K562 (cell line): ENCODE results near the gene ALKBH7. TPM values are rescaled to one million over a fixed set of nuclear protein-coding genes. Genes with fewer than 3 reads are reported as not detected.

Experiments used
- ERF ChIP-seq: fragments of 450-650 bp; formaldehyde crosslinking; IDR thresholded peaks from 2 replicates; pipeline ENCODE4 v1.4.0; 2020; ENCODE audit warnings: mild to moderate bottlenecking, mixed read lengths
- FIP1L1 ChIP-seq: fragments of 200-400 bp; formaldehyde crosslinking; IDR thresholded peaks from 2 replicates; pipeline ENCODE4 v1.6.1; 2018; ENCODE audit warnings: mild to moderate bottlenecking, low read depth, low read length; ENCODE audit not compliant: poor library complexity, severe bottlenecking
- GTF2E2 ChIP-seq: fragments of 200-800 bp; sonication (Bioruptor generic); IDR thresholded peaks from 2 replicates; pipeline ENCODE4 v1.6.1; 2016; ENCODE audit warnings: missing genetic modification characterization, missing compliant biosample characterization
- JUND ChIP-seq, 2 experiments: IDR thresholded peaks; 2 replicates in 1 of 2; 3 replicates in 1 of 2; pipeline ENCODE4 v1.6.1; 2011; ENCODE audit warnings: borderline replicate concordance in 2 of 2, low read depth in 2 of 2, low read length in 2 of 2, improper control_type of control experiment in 1 of 2, missing biosample characterization in 1 of 2, missing genetic modification characterization in 1 of 2, missing genetic modification reagents in 1 of 2
- MYNN ChIP-seq, 2 experiments: sonication (generic); formaldehyde crosslinking in 1 of 2; IDR thresholded peaks; 2 replicates each; pipeline versions ENCODE4 v1.5.0 to v1.6.1; 2016 to 2020; ENCODE audit warnings: antibody characterized with exemption in 1 of 2, missing genetic modification reagents in 1 of 2
- NFIC ChIP-seq: fragments of 450-650 bp; IDR thresholded peaks from 2 replicates; pipeline ENCODE4 v1.6.1; 2017; ENCODE audit warnings: mild to moderate bottlenecking, inconsistent platforms
- POLR2A ChIP-seq: fragments of 450-650 bp; conservative IDR thresholded peaks from 2 replicates; pipeline ENCODE4 v1.6.1; 2016
- POLR2AphosphoS2 ChIP-seq: IDR thresholded peaks from 2 replicates; pipeline ENCODE4 v1.6.1; 2012; ENCODE audit warnings: low read length, improper control_type of control experiment
- POLR2AphosphoS5 ChIP-seq: IDR thresholded peaks from 2 replicates; pipeline ENCODE4 v1.6.1; 2011; ENCODE audit warnings: mild to moderate bottlenecking, low read depth, low read length, moderate library complexity; ENCODE audit not compliant: control insufficient read depth, insufficient read depth
- POLR2B ChIP-seq: fragments of 450-650 bp; IDR thresholded peaks from 2 replicates; pipeline ENCODE4 v1.6.1; 2018; ENCODE audit warnings: low read depth; ENCODE audit not compliant: partially characterized antibody
- POLR2G ChIP-seq: fragments of 200-400 bp; formaldehyde crosslinking; IDR thresholded peaks from 2 replicates; pipeline ENCODE4 v1.6.1; 2017; ENCODE audit warnings: low read depth, mild to moderate bottlenecking, antibody characterized with exemption, low read length, moderate library complexity
- SUPT5H ChIP-seq: fragments of 450-650 bp; IDR thresholded peaks from 2 replicates; pipeline ENCODE4 v1.6.1; 2016
- ZNF174 ChIP-seq: fragments of 250-450 bp; sonication (Bioruptor Pico); IDR thresholded peaks from 2 replicates; pipeline ENCODE4 v1.4.0; 2020; ENCODE audit warnings: mild to moderate bottlenecking
- ZNF764 ChIP-seq: fragments of 250-450 bp; sonication (Bioruptor Pico); IDR thresholded peaks from 2 replicates; pipeline ENCODE4 v1.4.0; 2020; ENCODE audit warnings: low read depth, mild to moderate bottlenecking, moderate library complexity
- polyA plus RNA-seq, 8 experiments: library from polyadenylated mRNA; depleted of rRNA in 4 of 8; stranded (reverse) in 5 of 8; unstranded in 3 of 8; fragments of >200 nt; fragmentation: Nextera tagmentation in 2 of 8; fragmentation: Illumina TruSeq in 1 of 8; extraction: Ambion mirVana in 2 of 8; extraction: Trizol in 1 of 8; gene quantifications; 2 replicates each; pipeline versions ENCODE4 v1.2.1 to v1.2.3, GENCODE V29; 2011 to 2014; ENCODE audit warnings: inconsistent platforms in 1 of 8, missing spikeins in 1 of 8
- total RNA-seq, 7 experiments: library from RNA; depleted of rRNA in 6 of 7; stranded (reverse); fragments of >200 nt in 6 of 7; fragmentation: Illumina TruSeq in 2 of 7; extraction: Trizol in 2 of 7; gene quantifications; 2 replicates each; pipeline versions ENCODE4 v1.2.1 to v1.2.3, GENCODE V29; 2011 to 2021; ENCODE audit warnings: low replicate concordance in 1 of 7
- TF ChIP-seq, protein P1 (sequence below): fragments of 200-800 bp; sonication (Bioruptor generic); IDR thresholded peaks from 2 replicates; pipeline ENCODE4 v1.6.1; 2017; ENCODE audit warnings: missing genetic modification characterization, missing compliant biosample characterization
- TF ChIP-seq, protein P2 (sequence below), 2 experiments: fragments of 450-650 bp; formaldehyde crosslinking in 1 of 2; IDR thresholded peaks; 2 replicates each; pipeline versions ENCODE4 v1.4.0 to v1.6.1; 2014 to 2020; ENCODE audit warnings: mild to moderate bottlenecking in 2 of 2, borderline replicate concordance in 1 of 2, low read depth in 1 of 2

ALKBH7 gene
- total and polyA plus RNA-seq, 9 of the 15 experiments (the other 6 are each of a cell fraction or from before 2014, with no cell fraction given) = 0.69 to 94.8 (median 17.6) TPM

DNA sequence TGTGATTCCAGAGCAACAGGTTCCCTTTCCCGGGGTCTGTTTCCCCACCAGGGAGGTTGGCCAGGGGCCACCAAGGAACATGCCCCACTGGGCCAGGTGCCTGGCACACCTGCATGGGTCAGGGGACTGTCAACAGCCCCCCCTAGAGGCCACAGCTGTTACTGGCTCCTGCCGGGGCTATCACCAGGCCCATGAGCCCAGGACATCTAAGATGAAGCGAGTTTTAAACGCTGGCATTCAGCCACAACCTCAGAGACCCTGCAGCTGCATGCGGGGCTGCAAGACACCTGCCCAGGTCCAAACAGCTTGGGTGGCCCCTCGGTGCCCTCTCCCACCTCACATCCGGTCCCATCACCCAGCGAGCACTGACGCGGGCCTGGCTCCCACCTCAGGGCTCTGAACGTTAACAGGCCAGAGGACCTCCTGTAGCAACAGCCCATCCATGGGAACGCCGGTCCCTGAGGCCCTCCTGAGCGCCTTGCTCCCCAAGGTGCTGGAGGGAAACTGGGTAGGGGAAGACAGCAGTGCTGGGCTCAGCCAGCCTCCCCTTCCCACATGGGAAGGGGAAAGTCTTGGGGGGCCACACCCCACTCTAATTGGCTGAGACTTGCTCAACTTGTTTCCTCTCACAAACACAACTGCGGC, 40.0 kb downstream of the ALKBH7 start (continued):
- peak; percentile 69 for TF ChIP-seq POLR2G
- TF ChIP-seq, protein P1, sequence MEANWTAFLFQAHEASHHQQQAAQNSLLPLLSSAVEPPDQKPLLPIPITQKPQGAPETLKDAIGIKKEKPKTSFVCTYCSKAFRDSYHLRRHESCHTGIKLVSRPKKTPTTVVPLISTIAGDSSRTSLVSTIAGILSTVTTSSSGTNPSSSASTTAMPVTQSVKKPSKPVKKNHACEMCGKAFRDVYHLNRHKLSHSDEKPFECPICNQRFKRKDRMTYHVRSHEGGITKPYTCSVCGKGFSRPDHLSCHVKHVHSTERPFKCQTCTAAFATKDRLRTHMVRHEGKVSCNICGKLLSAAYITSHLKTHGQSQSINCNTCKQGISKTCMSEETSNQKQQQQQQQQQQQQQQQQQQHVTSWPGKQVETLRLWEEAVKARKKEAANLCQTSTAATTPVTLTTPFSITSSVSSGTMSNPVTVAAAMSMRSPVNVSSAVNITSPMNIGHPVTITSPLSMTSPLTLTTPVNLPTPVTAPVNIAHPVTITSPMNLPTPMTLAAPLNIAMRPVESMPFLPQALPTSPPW (CRISPR knock-in tag) = peak; percentile 27; the same call in 1 of the 2 replicates
- TF ChIP-seq, protein P2, sequence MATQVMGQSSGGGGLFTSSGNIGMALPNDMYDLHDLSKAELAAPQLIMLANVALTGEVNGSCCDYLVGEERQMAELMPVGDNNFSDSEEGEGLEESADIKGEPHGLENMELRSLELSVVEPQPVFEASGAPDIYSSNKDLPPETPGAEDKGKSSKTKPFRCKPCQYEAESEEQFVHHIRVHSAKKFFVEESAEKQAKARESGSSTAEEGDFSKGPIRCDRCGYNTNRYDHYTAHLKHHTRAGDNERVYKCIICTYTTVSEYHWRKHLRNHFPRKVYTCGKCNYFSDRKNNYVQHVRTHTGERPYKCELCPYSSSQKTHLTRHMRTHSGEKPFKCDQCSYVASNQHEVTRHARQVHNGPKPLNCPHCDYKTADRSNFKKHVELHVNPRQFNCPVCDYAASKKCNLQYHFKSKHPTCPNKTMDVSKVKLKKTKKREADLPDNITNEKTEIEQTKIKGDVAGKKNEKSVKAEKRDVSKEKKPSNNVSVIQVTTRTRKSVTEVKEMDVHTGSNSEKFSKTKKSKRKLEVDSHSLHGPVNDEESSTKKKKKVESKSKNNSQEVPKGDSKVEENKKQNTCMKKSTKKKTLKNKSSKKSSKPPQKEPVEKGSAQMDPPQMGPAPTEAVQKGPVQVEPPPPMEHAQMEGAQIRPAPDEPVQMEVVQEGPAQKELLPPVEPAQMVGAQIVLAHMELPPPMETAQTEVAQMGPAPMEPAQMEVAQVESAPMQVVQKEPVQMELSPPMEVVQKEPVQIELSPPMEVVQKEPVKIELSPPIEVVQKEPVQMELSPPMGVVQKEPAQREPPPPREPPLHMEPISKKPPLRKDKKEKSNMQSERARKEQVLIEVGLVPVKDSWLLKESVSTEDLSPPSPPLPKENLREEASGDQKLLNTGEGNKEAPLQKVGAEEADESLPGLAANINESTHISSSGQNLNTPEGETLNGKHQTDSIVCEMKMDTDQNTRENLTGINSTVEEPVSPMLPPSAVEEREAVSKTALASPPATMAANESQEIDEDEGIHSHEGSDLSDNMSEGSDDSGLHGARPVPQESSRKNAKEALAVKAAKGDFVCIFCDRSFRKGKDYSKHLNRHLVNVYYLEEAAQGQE (IDR thresholded peaks at IDR 0.05; ENCODE audit: borderline replicate concordance) = peak; percentile 13; the same call in 1 of the 2 replicates
- TF ChIP-seq, protein P2 (CRISPR knock-in tag; IDR thresholded peaks at IDR 0.05; ENCODE audit: low read depth) = no peak
- peak; percentile 60; the same call in 1 of the 2 replicates for TF ChIP-seq POLR2AphosphoS5
- peak; percentile 62; the same call in 1 of the 2 replicates for TF ChIP-seq POLR2AphosphoS2
- no peak for TF ChIP-seq ZNF764 (CRISPR knock-in tag)
- TF ChIP-seq POLR2B = peak; percentile 61
- TF ChIP-seq JUND (IDR thresholded peaks at IDR 0.05; ENCODE audit: borderline replicate concordance, low read depth, low read length) = 0 out of 2 replicates have a peak, but pooled peaks have one; percentile 6
- TF ChIP-seq JUND (tag; IDR thresholded peaks at IDR 0.05; ENCODE audit: borderline replicate concordance, low read depth, low read length) = no peak
- TF ChIP-seq NFIC = peak; percentile 41
- 0 out of 2 replicates have a peak, but pooled peaks have one; percentile 71 for TF ChIP-seq ERF
- TF ChIP-seq SUPT5H = peak; percentile 78
- no peak for TF ChIP-seq GTF2E2 (tag)
- peak; percentile 60; the same call in 1 of the 2 replicates for TF ChIP-seq MYNN (IDR thresholded peaks at IDR 0.05)
- TF ChIP-seq MYNN (CRISPR knock-in tag; IDR thresholded peaks at IDR 0.05) = no peak
- peak; percentile 46 for TF ChIP-seq FIP1L1
- no peak for TF ChIP-seq ZNF174 (CRISPR knock-in tag)
- peak; percentile 76; the same call in 1 of the 2 replicates for TF ChIP-seq POLR2A
